ENCODE measurements around the gene SWSAP1. TPM values are rescaled to one million over a fixed set of nuclear protein-coding genes. Genes with fewer than 3 reads are reported as not detected.
"Not testable (repeated sequence)": the region's sequence is repeated elsewhere in the genome, so short reads cannot be mapped to it uniquely, and the experiment has no call there.

SWSAP1 gene
- total and polyA plus RNA-seq, 8 donors, result 0.37 to 4.1 (median 3.2) TPM; not detected in 3

DNA sequence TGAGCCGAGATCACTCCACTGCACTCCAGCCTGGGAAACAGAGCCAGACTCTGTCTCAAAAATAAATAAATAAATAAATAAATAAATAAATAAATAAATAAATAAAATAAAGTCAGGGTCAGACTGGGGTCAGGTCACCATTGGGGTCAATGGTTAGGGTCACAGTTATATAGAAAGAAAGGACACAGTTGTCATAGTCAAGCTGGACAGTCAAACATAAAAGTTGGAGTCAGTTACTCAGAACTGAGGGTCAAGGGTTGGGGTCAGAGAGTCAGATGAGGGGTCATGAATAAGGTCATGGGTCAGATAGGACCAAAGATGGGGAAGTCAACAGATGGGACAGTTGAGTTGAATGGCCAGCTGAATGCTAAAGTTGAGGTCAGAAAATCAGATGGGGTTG, 26.3 kb downstream of the SWSAP1 start:
- no peak overlapping the region for H3K27ac ChIP-seq
- no peaks in the 10 kb centered on the region for H3K4me1 ChIP-seq
- H3K9me3 ChIP-seq, result no peaks in the 10 kb centered on the region
- TF ChIP-seq, protein P1, sequence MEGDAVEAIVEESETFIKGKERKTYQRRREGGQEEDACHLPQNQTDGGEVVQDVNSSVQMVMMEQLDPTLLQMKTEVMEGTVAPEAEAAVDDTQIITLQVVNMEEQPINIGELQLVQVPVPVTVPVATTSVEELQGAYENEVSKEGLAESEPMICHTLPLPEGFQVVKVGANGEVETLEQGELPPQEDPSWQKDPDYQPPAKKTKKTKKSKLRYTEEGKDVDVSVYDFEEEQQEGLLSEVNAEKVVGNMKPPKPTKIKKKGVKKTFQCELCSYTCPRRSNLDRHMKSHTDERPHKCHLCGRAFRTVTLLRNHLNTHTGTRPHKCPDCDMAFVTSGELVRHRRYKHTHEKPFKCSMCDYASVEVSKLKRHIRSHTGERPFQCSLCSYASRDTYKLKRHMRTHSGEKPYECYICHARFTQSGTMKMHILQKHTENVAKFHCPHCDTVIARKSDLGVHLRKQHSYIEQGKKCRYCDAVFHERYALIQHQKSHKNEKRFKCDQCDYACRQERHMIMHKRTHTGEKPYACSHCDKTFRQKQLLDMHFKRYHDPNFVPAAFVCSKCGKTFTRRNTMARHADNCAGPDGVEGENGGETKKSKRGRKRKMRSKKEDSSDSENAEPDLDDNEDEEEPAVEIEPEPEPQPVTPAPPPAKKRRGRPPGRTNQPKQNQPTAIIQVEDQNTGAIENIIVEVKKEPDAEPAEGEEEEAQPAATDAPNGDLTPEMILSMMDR (IDR thresholded peaks at IDR 0.05), result no peak
- no peak for TF ChIP-seq POLR2AphosphoS5 (IDR thresholded peaks at IDR 0.05)
- TF ChIP-seq EP300 (IDR thresholded peaks at IDR 0.05), result no peak
- no peak for TF ChIP-seq POLR2A (IDR thresholded peaks at IDR 0.05)
- H3K36me3 ChIP-seq, result peaks cover 0 to 56% (median 44%) of the 10 kb centered on the region in 4 donors
- peaks cover 0 to 1% (median 0%) of the 10 kb centered on the region in 3 donors for H3K27me3 ChIP-seq
- intact Hi-C loops (cut with DNase I; ENCODE audit: low total_unique reads), result no loop called here
- WGBS, 5 donors, result 84 to 94% (median 88%) methylated on average over 1 of the region's 1 CpG
- DNase-seq, result no peak
- no peak overlapping the region for H3K4me3 ChIP-seq

DNA sequence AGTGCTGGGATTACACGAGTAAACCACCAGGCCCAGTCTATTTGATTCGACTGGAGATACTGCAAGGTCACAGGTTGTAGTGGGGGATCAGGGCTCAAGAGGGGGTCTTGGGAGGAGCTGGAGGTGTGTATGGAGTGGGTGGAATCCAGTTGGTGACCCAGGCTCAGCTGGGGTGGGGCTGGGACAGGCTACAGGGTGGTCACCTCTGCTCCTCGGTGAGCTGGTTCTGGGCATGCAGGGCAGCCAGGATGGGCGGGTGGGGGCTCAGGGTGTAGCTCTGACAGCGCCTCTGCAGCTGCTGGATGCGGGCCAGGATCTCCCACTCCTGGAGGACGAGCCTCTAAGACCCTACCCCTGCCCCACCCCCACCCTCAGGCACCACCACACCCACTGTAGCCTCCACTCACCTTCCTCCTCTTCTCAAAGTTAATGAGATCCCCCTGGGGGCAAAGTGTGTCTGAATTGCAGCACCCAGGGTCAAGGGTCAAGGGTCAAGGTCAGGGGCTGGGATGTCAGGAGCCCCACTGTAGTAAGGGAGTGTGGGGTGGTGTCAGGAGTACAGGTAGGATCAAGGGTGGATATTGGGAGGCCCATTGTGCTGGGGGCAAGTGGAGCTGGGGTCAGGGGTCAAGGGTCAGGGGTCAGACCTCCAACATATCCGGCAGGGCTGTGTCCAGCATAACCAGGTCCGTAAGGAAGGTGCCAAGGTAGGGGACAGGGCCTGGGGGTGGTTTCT, 27.5 kb downstream of the SWSAP1 start:
- DNase-seq, result no peak
- intact Hi-C loops (cut with DNase I; ENCODE audit: low total_unique reads), result no loop called here
- TF ChIP-seq, protein P1 (IDR thresholded peaks at IDR 0.05), result no peak
- no peak for TF ChIP-seq POLR2AphosphoS5 (IDR thresholded peaks at IDR 0.05)
- no peak for TF ChIP-seq EP300 (IDR thresholded peaks at IDR 0.05)
- no peak for TF ChIP-seq POLR2A (IDR thresholded peaks at IDR 0.05)
- Histone ChIP-seq H3K27me3 (peaks cover 0 to 11% (median 0%) of the 10 kb centered on the region in 3 donors), H3K27ac (no peak overlapping the region), H3K4me1 (peaks cover 0 to 6% (median 4%) of the 10 kb centered on the region in 4 donors), H3K9me3 (no peaks in the 10 kb centered on the region), H3K36me3 (peaks cover 0 to 55% (median 48%) of the 10 kb centered on the region in 4 donors), H3K4me3 (no peak overlapping the region)
- WGBS, 5 donors, result 81 to 89% (median 88%) methylated on average over 9 of the region's 9 CpGs

DNA sequence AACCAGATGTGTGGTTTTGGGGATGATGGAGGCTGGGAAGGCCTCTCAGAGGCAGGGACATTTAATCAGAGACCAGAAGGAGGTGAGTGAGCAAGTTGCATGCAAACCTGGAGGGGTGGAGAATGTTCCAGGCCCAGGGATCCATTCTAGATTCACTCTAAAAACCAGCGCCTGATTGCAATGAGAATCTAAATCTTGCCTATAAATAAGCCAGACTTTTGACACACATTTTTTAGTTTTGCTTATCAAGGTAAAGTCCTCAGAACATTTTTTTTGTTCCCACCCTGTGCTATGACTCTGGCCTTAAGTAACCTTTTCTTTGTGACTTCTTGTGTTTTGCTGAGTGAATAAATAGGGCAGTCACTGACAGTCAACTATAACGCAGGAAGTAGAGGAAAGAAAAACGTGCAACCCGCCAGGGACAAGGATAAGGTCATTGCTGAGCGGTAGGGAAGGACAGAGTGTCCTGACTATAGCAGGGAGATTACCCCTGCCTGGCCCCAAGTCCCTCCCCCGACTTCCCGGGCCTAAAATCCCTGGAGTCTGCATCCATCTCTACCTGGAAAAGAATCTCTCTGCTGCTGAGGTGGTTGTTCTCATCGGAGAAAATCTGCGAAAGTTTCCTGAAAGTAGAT, 30.2 kb downstream of the SWSAP1 start:
- H3K9me3 ChIP-seq, result no peaks in the 10 kb centered on the region
- intact Hi-C loops (cut with DNase I; ENCODE audit: low total_unique reads), result no loop called here
- DNase-seq, result peak in 1 of 2 donors; percentile 58
- peak in 1 of 3 donors; percentile 7 for TF ChIP-seq POLR2AphosphoS5 (IDR thresholded peaks at IDR 0.05)
- TF ChIP-seq EP300 (IDR thresholded peaks at IDR 0.05), result no peak
- WGBS, 5 donors, result 41 to 50% (median 48%) methylated on average over 9 of the region's 9 CpGs
- H3K4me3 ChIP-seq, result no peak overlapping the region
- H3K36me3 ChIP-seq, result peaks cover 0 to 36% (median 36%) of the 10 kb centered on the region in 4 donors
- H3K27ac ChIP-seq, result no peak overlapping the region
- H3K27me3 ChIP-seq, result peaks cover 0 to 25% (median 0%) of the 10 kb centered on the region in 3 donors
- H3K4me1 ChIP-seq, result peaks cover 0 to 6% (median 4%) of the 10 kb centered on the region in 4 donors

DNA sequence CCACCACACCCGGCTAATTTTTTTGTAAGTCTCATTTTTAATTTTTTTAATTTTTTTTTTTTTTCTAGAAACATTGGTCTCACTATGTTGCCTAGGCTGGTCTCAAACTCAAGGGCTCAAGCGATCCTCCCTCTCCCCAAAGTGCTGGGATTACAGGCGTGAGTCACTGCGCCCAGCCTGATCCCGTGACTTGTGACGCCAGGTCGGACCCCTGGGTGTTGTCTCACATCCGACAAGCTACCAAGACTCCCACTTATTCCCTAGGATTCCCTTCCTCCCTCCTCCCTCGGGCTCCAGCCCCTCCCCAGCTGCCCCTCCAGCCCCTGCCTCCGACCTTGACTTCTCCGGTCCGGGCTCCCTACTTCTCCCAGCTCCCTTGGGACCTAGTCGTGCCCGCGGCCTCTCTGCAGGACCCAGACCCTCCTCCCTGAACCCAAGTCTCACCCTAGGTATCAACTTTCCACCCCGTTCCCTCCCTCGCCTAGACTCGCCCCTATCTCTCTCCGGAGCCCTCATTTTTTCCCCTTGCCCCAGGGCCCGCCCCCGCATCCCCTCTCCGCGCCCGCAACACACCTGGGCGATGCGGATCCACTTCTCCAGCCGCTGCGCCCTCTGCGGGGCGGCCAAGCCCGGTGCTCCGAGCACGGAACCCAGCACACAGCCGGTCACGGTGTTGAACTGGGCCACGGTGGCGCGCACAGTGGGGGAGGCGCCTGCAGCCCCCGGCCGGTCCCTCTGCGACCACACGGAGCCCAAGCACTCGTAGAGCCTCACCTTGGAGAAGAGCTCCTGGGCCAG, 31.6 kb downstream of the SWSAP1 start:
- no peak overlapping the region for H3K27ac ChIP-seq
- intact Hi-C loops (cut with DNase I; ENCODE audit: low total_unique reads), result no loop called here
- WGBS, 5 donors, result 55 to 80% (median 70%) methylated on average over 44 of the region's 44 CpGs
- H3K36me3 ChIP-seq, result peaks cover 0 to 45% (median 29%) of the 10 kb centered on the region in 4 donors
- H3K27me3 ChIP-seq, result peaks cover 0 to 25% (median 0%) of the 10 kb centered on the region in 3 donors
- H3K9me3 ChIP-seq, result no peaks in the 10 kb centered on the region
- no peak overlapping the region for H3K4me3 ChIP-seq
- H3K4me1 ChIP-seq, result peaks cover 0 to 6% (median 4%) of the 10 kb centered on the region in 4 donors
- peak in 1 of 2 donors; percentile 33 for DNase-seq
- TF ChIP-seq POLR2A (IDR thresholded peaks at IDR 0.05), result no peak
- no peak for TF ChIP-seq POLR2AphosphoS5 (IDR thresholded peaks at IDR 0.05)
- no peak for TF ChIP-seq EP300 (IDR thresholded peaks at IDR 0.05)
- TF ChIP-seq, protein P1 (IDR thresholded peaks at IDR 0.05), result no peak

DNA sequence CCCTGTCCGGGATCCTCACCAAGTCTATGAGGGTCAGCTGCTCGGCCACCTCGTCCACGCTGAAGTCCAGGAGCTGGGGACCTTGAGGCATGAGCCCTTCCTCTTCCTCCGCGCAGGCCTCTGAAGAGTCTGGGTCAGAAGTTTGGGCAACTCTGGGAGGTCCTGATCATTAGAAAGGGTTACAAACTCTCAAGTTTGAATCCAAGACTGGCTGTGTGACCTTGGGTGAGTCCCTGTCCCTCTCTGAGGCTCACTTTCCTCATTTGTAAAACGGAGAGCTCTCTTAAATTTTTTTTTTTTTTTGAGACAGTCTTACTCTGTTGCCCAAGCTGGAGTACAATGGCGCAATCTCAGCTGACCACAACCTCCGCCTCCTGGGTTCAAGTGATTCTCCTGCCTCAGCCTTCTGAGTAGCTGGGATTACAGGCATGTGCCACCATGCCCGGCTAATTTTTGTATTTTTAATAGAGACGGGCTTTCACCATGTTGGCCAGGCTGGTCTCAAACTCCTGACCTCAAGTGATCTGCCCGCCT, 32.3 kb downstream of the SWSAP1 start:
- WGBS, 5 donors, result 82 to 92% (median 90%) methylated on average over 12 of the region's 12 CpGs
- Histone ChIP-seq H3K36me3 (peaks cover 0 to 48% (median 25%) of the 10 kb centered on the region in 4 donors), H3K27me3 (peaks cover 0 to 25% (median 0%) of the 10 kb centered on the region in 3 donors)
- H3K9me3 ChIP-seq; DNase-seq; H3K4me3 ChIP-seq; H3K27ac ChIP-seq; H3K4me1 ChIP-seq; intact Hi-C loops (cut with DNase I; ENCODE audit: low total_unique reads): not testable (repeated sequence)

Measured in stomach (tissue), 9 donors.